IPS-11a (cell line): ENCODE data around the gene CREBRF.
A peak's percentile ranks its signal among the peaks of the same experiment; 100 is the strongest.
"Not testable (repeated sequence)": the region's sequence is repeated elsewhere in the genome, so short reads cannot be mapped to it uniquely, and the experiment has no call there.

Source experiments
- H3K4me3 ChIP-seq: one replicate; pipeline ENCODE4 v1.5.1; 2013; ENCODE audit warnings: low read depth, low read length, control low read depth

Gene CREBRF

DNA sequence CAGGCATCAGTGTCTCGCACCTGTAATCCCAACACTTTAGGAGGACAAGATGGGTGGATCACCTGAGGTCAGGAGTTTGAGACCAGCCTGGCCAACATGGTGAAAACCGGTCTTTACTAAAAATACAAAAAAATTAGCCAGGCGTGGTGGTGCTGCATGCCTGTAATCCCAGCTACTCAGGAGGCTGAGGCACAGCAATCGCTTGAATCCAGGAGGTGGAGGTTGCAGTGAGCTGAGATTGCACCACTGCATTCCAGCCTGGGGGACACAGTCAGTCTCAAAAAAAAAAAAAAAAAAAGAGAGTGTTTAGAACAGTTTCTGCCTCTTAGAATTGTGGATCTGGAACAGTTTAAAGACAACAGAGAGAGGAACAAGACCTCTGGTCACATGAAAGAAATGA, 20.3 kb downstream of the CREBRF start:
- not testable (repeated sequence) for H3K4me3 ChIP-seq

- H3K4me3 ChIP-seq, result no peak overlapping the region
These were observed 22.7 kb downstream of the CREBRF start for GRCh38 chr5:173078878-173079277.

- H3K4me3 ChIP-seq, result no peak overlapping the region
These were observed 33.4 kb downstream of the CREBRF start for GRCh38 chr5:173089581-173089980.

GRCh38 chr5:173090639-173091038, 34.5 kb downstream of the CREBRF start:
- H3K4me3 ChIP-seq, result no peak overlapping the region

DNA sequence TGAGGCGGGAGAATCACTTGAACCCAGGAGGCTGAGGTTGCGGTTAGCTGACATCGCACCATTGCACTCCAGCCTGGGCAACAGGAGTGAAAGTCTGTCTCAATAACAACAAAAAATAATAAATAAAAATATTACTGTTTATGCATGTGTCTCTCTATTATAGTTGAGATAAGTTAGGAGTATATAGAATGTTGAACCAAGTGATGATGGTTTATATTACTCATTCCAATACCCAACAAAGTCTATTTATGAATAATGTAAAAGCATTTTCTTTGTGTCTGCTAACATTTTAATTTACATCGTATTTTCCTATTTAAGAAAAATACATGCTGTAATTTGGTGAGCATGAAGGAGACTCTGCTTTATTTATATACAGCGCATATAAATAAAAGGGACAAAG, 35.8 kb downstream of the CREBRF start:
- H3K4me3 ChIP-seq, result no peak overlapping the region

- H3K4me3 ChIP-seq, result no peak overlapping the region
These were observed 37.5 kb downstream of the CREBRF start for GRCh38 chr5:173093606-173094005.

DNA sequence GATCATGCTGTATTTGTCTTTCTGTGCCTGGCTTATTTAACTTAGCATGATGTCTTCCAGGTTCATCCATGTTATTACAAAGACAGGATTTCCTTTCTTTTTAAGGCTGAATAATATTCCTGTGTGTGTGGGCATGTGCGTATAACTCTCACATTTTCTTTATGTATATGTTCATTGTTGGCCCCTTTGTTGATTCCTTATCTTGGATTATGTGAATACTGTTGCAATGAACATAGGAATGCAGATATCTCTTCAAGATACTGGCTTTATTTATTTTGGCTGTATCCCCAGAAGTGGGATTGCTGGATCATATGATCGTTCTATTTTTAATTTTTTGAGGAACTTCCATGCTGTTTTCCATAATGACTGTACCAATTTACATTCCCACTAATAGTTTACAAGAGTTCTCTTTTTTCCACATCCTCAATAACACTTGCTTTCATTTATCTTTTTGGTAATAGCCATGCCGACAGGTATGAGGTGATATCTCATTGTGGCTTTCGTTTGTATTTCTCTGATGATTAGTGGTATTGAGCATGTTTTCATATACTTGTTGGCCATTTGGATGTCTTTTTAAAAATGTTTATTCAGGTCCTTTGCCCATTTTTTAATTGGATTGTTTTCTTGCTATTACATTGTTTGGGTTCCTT, 38.0 kb downstream of the CREBRF start:
- no peak overlapping the region for H3K4me3 ChIP-seq

DNA sequence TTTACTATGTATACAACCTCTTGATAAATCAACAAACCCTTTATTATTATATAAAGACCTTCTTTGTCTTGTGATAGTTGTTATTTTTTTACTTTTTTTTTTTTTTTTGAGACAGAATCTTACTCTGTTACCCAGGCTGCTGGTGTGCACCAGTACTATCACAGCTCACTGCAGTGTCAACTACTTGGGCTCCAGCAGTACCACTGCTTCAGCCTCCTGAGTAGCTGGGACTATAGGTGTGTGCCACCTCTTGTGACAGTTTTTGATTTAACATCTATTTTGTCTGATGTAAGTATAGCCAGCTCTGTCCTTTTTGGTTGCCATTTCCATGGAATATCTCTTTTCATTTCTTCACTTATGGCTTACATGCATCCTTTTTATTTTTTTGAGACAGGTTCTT, 42.6 kb downstream of the CREBRF start:
- H3K4me3 ChIP-seq, result no peak overlapping the region

- H3K4me3 ChIP-seq, result no peak overlapping the region
These were observed 43.3 kb downstream of the CREBRF start for GRCh38 chr5:173099461-173099860.

GRCh38 chr5:173101245-173101644, 45.1 kb downstream of the CREBRF start:
- no peak overlapping the region for H3K4me3 ChIP-seq

GRCh38 chr5:173103411-173103810, 47.3 kb downstream of the CREBRF start:
- H3K4me3 ChIP-seq, result no peak overlapping the region

- H3K4me3 ChIP-seq, result no peak overlapping the region
These were observed 52.8 kb downstream of the CREBRF start for GRCh38 chr5:173108914-173109313.

- H3K4me3 ChIP-seq, result no peak overlapping the region
These were observed 58.4 kb downstream of the CREBRF start for GRCh38 chr5:173114536-173114935.

- no peak overlapping the region for H3K4me3 ChIP-seq
These were observed 63.6 kb downstream of the CREBRF start for GRCh38 chr5:173119719-173120118.

DNA sequence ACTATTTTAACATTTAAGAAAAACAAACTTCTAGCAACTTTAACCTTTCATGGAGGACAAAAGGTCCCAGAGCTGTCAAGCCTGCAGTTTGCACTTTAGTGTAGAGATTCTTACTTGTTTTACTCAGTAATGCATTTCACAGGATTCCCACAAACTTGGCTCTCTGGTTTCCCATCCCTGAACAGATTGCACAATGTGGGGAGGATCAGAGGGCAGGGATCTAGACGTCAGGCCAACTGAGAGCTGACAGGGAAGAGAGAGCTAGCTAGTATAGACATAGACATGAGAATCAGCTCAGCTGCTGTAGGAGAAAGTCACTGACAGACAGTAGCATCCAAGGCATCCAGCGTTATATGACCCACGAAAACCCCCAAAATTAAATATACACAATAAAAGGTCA, 67.3 kb downstream of the CREBRF start:
- no peak overlapping the region for H3K4me3 ChIP-seq

DNA sequence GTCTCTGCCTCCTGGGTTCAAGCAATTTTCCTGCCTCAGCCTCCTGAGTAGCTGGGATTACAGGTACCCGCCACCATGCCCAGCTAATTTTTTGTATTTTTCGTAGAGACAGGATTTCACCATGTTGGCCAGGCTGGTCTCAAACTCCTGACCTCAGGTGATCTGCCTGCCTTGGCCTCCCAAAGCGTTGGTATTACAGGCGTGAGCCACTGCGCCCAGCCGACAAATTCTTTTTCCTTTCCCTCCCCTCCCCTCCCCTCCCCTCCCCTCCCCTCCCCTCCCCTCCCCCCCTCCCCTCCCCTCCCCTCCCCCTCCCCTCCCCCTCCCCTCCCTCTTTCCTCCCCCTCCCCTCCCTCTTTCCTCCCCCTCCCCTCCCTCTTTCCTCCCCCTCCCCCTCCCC, 76.0 kb downstream of the CREBRF start:
- not testable (repeated sequence) for H3K4me3 ChIP-seq

DNA sequence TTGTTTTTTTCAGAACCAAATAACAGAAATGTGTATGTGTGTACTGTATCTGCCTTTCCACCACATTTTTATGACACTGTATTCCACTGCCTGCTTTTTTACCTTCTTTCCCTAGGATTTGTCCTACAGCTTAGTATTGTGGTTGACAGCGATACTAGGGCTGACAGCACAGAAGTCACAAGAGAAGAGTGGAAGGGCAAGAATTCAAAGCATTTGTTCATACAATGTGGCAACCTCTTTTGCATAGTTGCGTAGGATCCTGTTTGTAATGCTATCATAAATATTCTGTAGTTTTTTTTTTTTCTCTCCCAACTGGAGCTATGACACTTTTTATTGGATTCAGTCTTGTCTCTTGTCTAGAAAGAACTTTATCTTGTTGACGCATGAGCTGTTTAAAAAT, 82.6 kb downstream of the CREBRF start:
- no peak overlapping the region for H3K4me3 ChIP-seq

- no peak overlapping the region for H3K4me3 ChIP-seq
These were observed 83.5 kb downstream of the CREBRF start for GRCh38 chr5:173139631-173140030.

GRCh38 chr5:173140769-173141168, 84.6 kb downstream of the CREBRF start:
- H3K4me3 ChIP-seq, result no peak overlapping the region

- H3K4me3 ChIP-seq, result no peak overlapping the region
These were observed 87.4 kb downstream of the CREBRF start for GRCh38 chr5:173143567-173143966.

DNA sequence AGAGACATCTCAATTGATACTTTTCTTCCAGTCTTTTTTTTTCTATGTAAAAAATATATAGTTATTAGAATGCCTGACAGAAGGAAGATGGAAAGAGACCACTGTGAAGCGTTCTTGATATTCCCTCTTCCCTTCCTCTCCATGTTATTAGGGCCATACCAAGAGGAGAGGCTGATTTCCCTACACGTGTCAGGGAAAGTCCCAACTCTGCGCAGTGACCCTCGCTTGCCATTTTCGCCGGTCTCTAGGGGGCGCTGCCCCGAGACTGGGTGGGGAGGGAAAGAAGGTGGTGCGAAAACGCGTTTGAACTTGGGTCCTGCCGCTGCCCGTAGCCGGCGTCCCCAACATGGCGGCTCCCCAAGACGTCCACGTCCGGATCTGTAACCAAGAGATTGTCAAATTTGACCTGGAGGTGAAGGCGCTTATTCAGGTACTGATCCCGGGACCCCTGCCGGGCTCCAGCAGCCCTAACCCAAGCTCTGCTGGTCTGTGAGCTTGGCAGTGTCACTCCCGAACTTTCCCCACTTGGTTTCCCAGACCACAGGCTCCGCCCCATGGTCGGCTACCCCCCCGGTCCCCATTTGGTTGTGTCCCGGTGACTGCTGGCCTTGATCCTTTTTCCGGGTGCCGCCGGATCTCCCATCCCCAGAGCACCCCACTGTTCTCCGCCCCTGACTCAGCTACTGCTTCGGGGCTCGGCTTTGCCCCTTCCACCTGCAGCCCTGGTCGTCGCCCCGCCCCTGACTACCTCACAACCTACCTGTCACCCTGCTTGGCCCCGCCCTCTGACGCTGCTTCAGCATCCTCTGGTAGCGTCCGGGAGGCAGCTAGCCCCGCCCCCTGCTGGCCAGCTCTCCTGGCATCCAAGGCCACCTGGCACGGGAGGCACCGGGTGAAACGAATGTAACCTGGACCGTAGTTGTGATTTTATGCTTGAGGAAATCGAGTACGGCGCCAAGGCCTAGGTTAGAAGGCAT, 88.3 kb downstream of the CREBRF start, which contains the start of gene BNIP1:
BNIP1 (plus strand) TSS at position 332 of the 977 bp plus-strand sequence; CDS start at position 347, 15 bp downstream.
- peak within 1 kb of the TSS; percentile 97 for H3K4me3 ChIP-seq

DNA sequence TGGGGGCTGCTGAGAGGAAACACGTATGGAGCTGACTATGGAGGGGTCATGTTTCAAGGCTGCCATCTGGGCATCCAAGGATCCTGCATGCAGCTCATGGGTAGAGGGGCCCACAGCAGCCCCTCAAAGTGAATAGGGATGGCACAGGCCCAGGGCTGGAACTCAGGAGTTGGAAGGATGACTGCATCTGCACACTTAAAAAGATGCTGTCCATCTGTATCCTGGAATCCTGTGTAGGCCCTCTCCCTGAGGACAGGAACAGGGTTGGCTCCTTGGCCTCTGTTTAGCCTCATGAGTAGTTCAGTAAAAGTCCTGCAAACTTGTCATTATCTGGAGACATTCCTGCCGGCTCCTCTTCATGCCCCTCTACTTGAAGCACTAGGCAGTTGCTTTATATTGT, 92.2 kb downstream of the CREBRF start:
- no peak overlapping the region for H3K4me3 ChIP-seq
